SK-N-SH treated with all-trans-retinoic acid at 6 μM for 48 hours (cell line): ENCODE results near the gene EPHA8.

Source experiments
- ARNTL ChIP-seq: fragments of 450-650 bp; formaldehyde crosslinking; IDR thresholded peaks from 2 replicates; pipeline ENCODE4 v1.5.0; 2020; ENCODE audit warnings: low read depth, mild to moderate bottlenecking, moderate library complexity, borderline replicate concordance
- CREB5 ChIP-seq: fragments of 250-450 bp; sonication (Bioruptor Pico); IDR thresholded peaks from 2 replicates; pipeline ENCODE4 v1.5.1; 2020; ENCODE audit warnings: low read depth, mild to moderate bottlenecking, moderate library complexity
- CSRNP3 ChIP-seq: fragments of 250-450 bp; sonication (Bioruptor Pico); IDR thresholded peaks from 2 replicates; pipeline ENCODE4 v1.5.1; 2021; ENCODE audit warnings: mild to moderate bottlenecking, moderate library complexity
- OSR1 ChIP-seq: fragments of 250-450 bp; sonication (Bioruptor Pico); IDR thresholded peaks from 2 replicates; pipeline ENCODE4 v1.8.0; 2022; ENCODE audit warnings: moderate library complexity, mild to moderate bottlenecking, inconsistent platforms
- SNAI2 ChIP-seq: fragments of 250-450 bp; sonication (Bioruptor Pico); IDR thresholded peaks from 2 replicates; pipeline ENCODE4 v1.5.0; 2020; ENCODE audit warnings: mild to moderate bottlenecking, moderate library complexity
- TOX ChIP-seq: fragments of 250-450 bp; sonication (Bioruptor Pico); IDR thresholded peaks from 2 replicates; pipeline ENCODE4 v1.8.0; 2021; ENCODE audit warnings: mild to moderate bottlenecking, moderate library complexity, borderline replicate concordance
- ZC3H10 ChIP-seq: fragments of 250-450 bp; sonication (Bioruptor Pico); IDR thresholded peaks from 2 replicates; pipeline ENCODE4 v1.5.1; 2021; ENCODE audit warnings: mild to moderate bottlenecking, moderate library complexity
- ZFP30 ChIP-seq: fragments of 450-650 bp; formaldehyde crosslinking; IDR thresholded peaks from 2 replicates; pipeline ENCODE4 v1.5.0; 2022; ENCODE audit warnings: mild to moderate bottlenecking, moderate library complexity
- ZNF565 ChIP-seq: fragments of 450-650 bp; formaldehyde crosslinking; conservative IDR thresholded peaks from 2 replicates; pipeline ENCODE4 v1.5.0; 2020; ENCODE audit warnings: low read depth, mild to moderate bottlenecking, moderate library complexity
- ZNF70 ChIP-seq: fragments of 450-650 bp; formaldehyde crosslinking; IDR thresholded peaks from 2 replicates; pipeline ENCODE4 v1.5.0; 2020; ENCODE audit warnings: mild to moderate bottlenecking, moderate library complexity
- ZNF8 ChIP-seq: fragments of 450-650 bp; formaldehyde crosslinking; IDR thresholded peaks from 2 replicates; pipeline ENCODE4 v1.5.0; 2020; ENCODE audit warnings: mild to moderate bottlenecking, moderate library complexity

- no peak for TF ChIP-seq ZNF8 (CRISPR knock-in tag)
- no peak for TF ChIP-seq ZFP30 (CRISPR knock-in tag)
- TF ChIP-seq ZNF565 (CRISPR knock-in tag) = no peak
- no peak for TF ChIP-seq ARNTL (CRISPR knock-in tag)
- TF ChIP-seq TOX (CRISPR knock-in tag) = no peak
- no peak for TF ChIP-seq SNAI2 (CRISPR knock-in tag)
- TF ChIP-seq CREB5 (CRISPR knock-in tag) = no peak
- TF ChIP-seq OSR1 = no peak
- TF ChIP-seq CSRNP3 (CRISPR knock-in tag) = no peak
- TF ChIP-seq ZC3H10 = no peak
- no peak for TF ChIP-seq ZNF70
These were observed 72.1 kb downstream of the EPHA8 start for GRCh38 chr1:22635436-22635835.
